K562 (cell line): ENCODE measurements around the gene RECQL5. TPM values are rescaled to one million over a fixed set of nuclear protein-coding genes. Genes with fewer than 3 reads are reported as not detected.

Source experiments
- ATAC-seq: fragments of 200-7000 bp; cut with Tn5 transposase; 3 replicates; pipeline ENCODE4 v1.9.1; 2020; ENCODE audit warnings: moderate library complexity
- BruUV-seq: library from RNA; stranded (reverse); fragments of 400-500 nt; replicated peaks from 2 replicates; lab custom pipeline; 2021; lab: Mats Ljungman, UMichigan
- CTCF ChIA-PET: fragments of 300-600 bp; formaldehyde crosslinking; extraction: SDS; loops from one replicate; lab custom pipeline; 2021; ENCODE audit warnings: low intra/inter-chr PET ratio; lab: Yijun Ruan, JAX
- POLR2A ChIA-PET: fragments of 300-600, 350-650 bp; sonication (Branson Sonifier 250); formaldehyde crosslinking; extraction: SDS; loops from one replicate; lab custom pipeline; 2021; ENCODE audit warnings: antibody characterized with exemption, inconsistent platforms; lab: Yijun Ruan, JAX
- DNase-seq, 4 experiments: peaks; one replicate each; pipeline versions ENCODE4 v3.0.0 to v3.0.0-alpha.2; 2011 to 2018; ENCODE audit warnings: low spot score in 3 of 4, mixed read lengths in 3 of 4; ENCODE audit errors: extremely low read depth in 1 of 4
- FAIRE-seq: peaks from 2 replicates; lab custom pipeline; 2011; peaks lifted over from hg19 to GRCh38; lab: Jason Lieb, UNC
- H2AFZ ChIP-seq: 2 replicates; pipeline ENCODE4 v1.6.0; 2011; ENCODE audit warnings: low read depth, low read length, control low read depth, inconsistent platforms
- H3K27ac ChIP-seq: fragments of 200-600 bp; 3 replicates; pipeline ENCODE4 v1.8.0; 2011; ENCODE audit warnings: low read depth, mild to moderate bottlenecking, control low read depth, inconsistent platforms, low read length, moderate library complexity, mixed read lengths; ENCODE audit errors: extremely low read depth
- H3K27me3 ChIP-seq, 2 experiments: fragments of 300-600 bp in 1 of 2; 2 replicates in 1 of 2; 3 replicates in 1 of 2; pipeline versions ENCODE4 v1.6.0 to v1.8.0; 2011; ENCODE audit warnings: inconsistent platforms in 2 of 2, low read length in 2 of 2, mild to moderate bottlenecking in 1 of 2, mixed read lengths in 1 of 2, moderate library complexity in 1 of 2; ENCODE audit not compliant: control insufficient read depth in 2 of 2, insufficient read depth in 2 of 2
- H3K36me3 ChIP-seq: fragments of 300-600 bp; 3 replicates; pipeline ENCODE4 v1.8.0; 2011; ENCODE audit warnings: mild to moderate bottlenecking, low read length, inconsistent platforms; ENCODE audit not compliant: control insufficient read depth, insufficient read depth
- H3K4me1 ChIP-seq, 2 experiments: fragments of 200-600 bp in 1 of 2; replicated peaks in 1 of 2; 2 replicates in 1 of 2; 3 replicates in 1 of 2; pipeline versions ENCODE4 v1.5.1 to v1.8.0; 2011; ENCODE audit warnings: inconsistent platforms in 2 of 2, low read length in 2 of 2, mild to moderate bottlenecking in 1 of 2, mixed read lengths in 1 of 2, moderate library complexity in 1 of 2; ENCODE audit not compliant: control insufficient read depth in 2 of 2, insufficient read depth in 2 of 2
- H3K4me2 ChIP-seq: 2 replicates; pipeline ENCODE4 v1.6.1; 2011; ENCODE audit warnings: low read length, control low read depth, inconsistent platforms, mixed read lengths; ENCODE audit not compliant: insufficient read depth
- H3K4me3 ChIP-seq: fragments of 200-600 bp; sonication (generic), shearing (Covaris generic); 2 replicates; pipeline ENCODE4 v1.5.1; 2016; ENCODE audit warnings: control low read depth, inconsistent platforms
- H3K79me2 ChIP-seq: fragments of 200-600 bp; 3 replicates; pipeline ENCODE4 v1.8.0; 2011; ENCODE audit warnings: low read length, inconsistent platforms; ENCODE audit not compliant: control insufficient read depth, insufficient read depth
- H3K9ac ChIP-seq, 2 experiments: 2 replicates each; pipeline versions ENCODE4 v1.6.0 to v1.6.1; 2011; ENCODE audit warnings: low read depth in 2 of 2, low read length in 2 of 2, control low read depth in 1 of 2, inconsistent platforms in 1 of 2, mild to moderate bottlenecking in 1 of 2, mixed read lengths in 1 of 2; ENCODE audit not compliant: insufficient read depth in 1 of 2
- H3K9me1 ChIP-seq: one replicate; pipeline ENCODE4 v1.6.0; 2011; ENCODE audit warnings: inconsistent platforms, mild to moderate bottlenecking, low read length, moderate library complexity; ENCODE audit not compliant: control insufficient read depth, insufficient read depth
- H3K9me3 ChIP-seq: replicated peaks from 2 replicates; pipeline ENCODE4 v1.5.1; 2011; ENCODE audit warnings: low read depth, low read length, inconsistent platforms; ENCODE audit not compliant: control insufficient read depth, insufficient read depth
- H4K20me1 ChIP-seq: replicated peaks from 2 replicates; pipeline ENCODE4 v1.6.1; 2011; ENCODE audit warnings: low read length, inconsistent platforms, mixed read lengths; ENCODE audit not compliant: control insufficient read depth, insufficient read depth
- POLR2AphosphoS5 ChIP-seq: IDR thresholded peaks from 2 replicates; pipeline ENCODE4 v1.6.1; 2011; ENCODE audit warnings: mild to moderate bottlenecking, low read depth, low read length, moderate library complexity; ENCODE audit not compliant: control insufficient read depth, insufficient read depth
- RFX7 ChIP-seq: fragments of 250-450 bp; sonication (Bioruptor Pico); IDR thresholded peaks from 2 replicates; pipeline ENCODE4 v1.5.1; 2021; ENCODE audit warnings: mild to moderate bottlenecking
- TBL1XR1 ChIP-seq, 2 experiments: IDR thresholded peaks; 2 replicates each; pipeline ENCODE4 v1.6.1; 2012; ENCODE audit warnings: improper control_type of control experiment in 2 of 2, low read length in 2 of 2, mild to moderate bottlenecking in 1 of 2
- WGBS: fragments of 100-300 bp; shearing (Covaris generic); methylation state at CpG from one replicate; pipeline ENCODE4 v1.1.6; 2016; ENCODE audit warnings: low coverage, mixed read lengths; ENCODE audit not compliant: insufficient coverage; ENCODE audit errors: missing lambda C conversion rate; 5-methylcytosine and 5-hydroxymethylcytosine counted together
- in situ Hi-C: fragments of 300-500 bp; cut with MboI; formaldehyde crosslinking; loops from 4 replicates; pipeline ENCODE4 v1.15.0; 2018; ENCODE audit warnings: inconsistent platforms, mixed read lengths
- intact Hi-C: fragments of 100-400 bp; cut with micrococcal nuclease; formaldehyde crosslinking; loops from 2 replicates; pipeline ENCODE4 v1.14.2; 2022
- polyA plus RNA-seq, 8 experiments: library from polyadenylated mRNA; depleted of rRNA in 4 of 8; stranded (reverse) in 5 of 8; unstranded in 3 of 8; fragments of >200 nt; fragmentation: Nextera tagmentation in 2 of 8; fragmentation: Illumina TruSeq in 1 of 8; extraction: Ambion mirVana in 2 of 8; extraction: Trizol in 1 of 8; gene quantifications; 2 replicates each; pipeline versions ENCODE4 v1.2.1 to v1.2.3, GENCODE V29; 2011 to 2014; ENCODE audit warnings: inconsistent platforms in 1 of 8, missing spikeins in 1 of 8
- total RNA-seq, 7 experiments: library from RNA; depleted of rRNA in 6 of 7; stranded (reverse); fragments of >200 nt in 6 of 7; fragmentation: Illumina TruSeq in 2 of 7; extraction: Trizol in 2 of 7; gene quantifications; 2 replicates each; pipeline versions ENCODE4 v1.2.1 to v1.2.3, GENCODE V29; 2011 to 2021; ENCODE audit warnings: low replicate concordance in 1 of 7
- TF ChIP-seq, protein P1 (sequence below): fragments of 250-450 bp; sonication (Bioruptor Pico); IDR thresholded peaks from 2 replicates; pipeline ENCODE4 v1.5.0; 2021; ENCODE audit warnings: mild to moderate bottlenecking, moderate library complexity

RECQL5 gene
- total and polyA plus RNA-seq, 9 of the 15 experiments (the other 6 are each of a cell fraction or from before 2014, with no cell fraction given): 4.1 to 34.8 (median 16.4) TPM

DNA sequence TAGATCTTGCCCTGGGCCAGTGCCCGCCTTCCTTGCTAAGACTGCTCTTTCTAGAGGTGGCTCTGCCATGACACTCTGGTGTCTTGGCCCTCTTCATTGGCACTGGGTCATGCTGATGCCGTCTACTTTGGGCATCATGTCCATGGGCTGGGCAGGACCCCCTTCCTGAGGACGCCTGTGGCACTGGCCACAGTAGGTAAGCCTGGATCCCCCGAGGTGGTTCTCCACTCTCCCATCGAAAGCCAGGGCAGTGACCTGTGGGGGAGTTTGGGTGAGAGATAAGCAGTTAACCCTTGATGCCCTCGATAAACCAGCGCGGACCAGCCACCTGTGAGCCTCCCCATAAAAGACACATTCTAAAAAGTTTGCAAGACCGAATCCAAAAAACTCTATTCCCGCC, 34.3 kb upstream of the RECQL5 start (continued):
- TF ChIP-seq, protein P1, sequence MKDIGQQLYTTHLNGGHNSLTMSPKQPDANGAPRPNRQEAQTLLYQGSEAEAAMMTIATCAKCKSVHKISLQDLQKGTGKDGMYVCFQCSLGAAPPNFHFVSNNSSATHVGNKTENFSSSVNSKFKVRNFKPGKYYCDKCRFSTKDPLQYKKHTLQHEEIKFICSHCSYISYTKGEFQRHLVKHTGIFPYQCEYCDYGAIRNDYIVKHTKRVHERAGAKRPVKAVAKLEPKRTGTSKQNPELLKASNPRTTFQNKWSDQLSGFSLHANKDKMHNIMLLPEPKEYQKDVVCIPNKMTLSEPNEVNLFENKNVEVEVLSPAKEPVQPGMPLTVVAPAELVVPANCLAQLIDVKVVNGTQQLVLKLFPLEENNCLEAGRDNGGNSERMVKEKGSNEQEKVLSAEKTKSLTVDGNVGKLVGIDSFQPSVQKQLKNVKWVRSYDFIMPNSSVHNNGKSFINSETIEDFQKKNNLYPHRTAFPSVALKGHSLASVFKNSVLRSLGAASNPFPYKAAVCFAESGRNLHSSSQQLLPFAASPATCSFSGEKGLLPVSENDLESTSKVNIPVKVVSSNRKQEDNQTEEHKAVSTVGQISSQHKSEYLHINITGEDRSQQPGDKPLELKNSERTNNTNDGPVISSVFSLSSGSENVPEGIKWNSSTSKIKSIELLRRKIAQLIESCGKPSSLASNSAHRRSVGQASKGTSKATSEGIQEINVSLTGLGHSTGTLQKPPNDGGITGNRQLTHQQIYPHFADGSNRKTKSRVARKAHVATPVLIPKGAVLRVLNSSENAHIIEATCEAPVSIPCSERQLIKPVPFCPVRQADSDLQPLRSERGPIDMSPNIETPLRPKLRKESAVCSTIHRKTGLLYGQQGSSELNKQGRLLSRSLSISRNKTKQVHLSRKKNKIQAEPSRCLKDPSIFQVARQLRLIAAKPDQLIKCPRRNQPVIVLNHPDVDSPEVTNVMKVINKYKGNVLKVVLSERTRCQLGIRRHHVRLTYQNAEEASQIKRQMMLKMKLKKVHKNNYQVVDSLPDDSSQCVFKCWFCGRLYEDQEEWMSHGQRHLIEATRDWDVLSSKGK: no peak

DNA sequence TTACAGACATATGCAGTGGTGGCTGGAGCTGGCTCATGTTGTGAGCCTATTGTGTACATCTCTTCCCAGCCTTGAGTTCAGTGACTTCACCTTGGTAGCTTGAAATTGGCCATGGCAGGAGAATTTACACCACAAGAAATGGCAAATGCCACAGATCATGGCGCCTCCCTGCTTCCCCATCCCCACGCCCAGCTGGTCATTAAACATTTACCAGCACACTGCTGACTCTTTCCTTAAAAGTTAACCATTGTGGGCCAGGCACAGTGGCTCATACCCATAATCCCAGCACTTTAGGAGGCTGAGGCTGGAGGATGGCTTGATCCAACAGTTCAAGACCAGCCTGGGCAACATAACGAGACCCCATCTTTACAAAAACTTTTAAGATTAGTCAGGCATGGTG, 31.7 kb upstream of the RECQL5 start:
- ChIA-PET POLR2A (interaction anchor here (0.6 to 1.4 kb wide), 7 partner anchors 10 to 97 kb away, joined by 3 to 5 read pairs (median 4); no protein-coding TSS in a partner anchor), CTCF (no interaction called here)
- Histone ChIP-seq H2AFZ (no peak overlapping the region), H4K20me1 (0 out of 2 replicates have a peak, but pooled peaks cover 8% of the 10 kb centered on the region), H3K9ac (no peak overlapping the region), H3K36me3 (peaks cover 89% of the 10 kb centered on the region), H3K9me3 (no peaks in the 10 kb centered on the region), H3K4me3 (no peak overlapping the region), H3K79me2 (no peaks in the 10 kb centered on the region), H3K27me3 (no peaks in the 10 kb centered on the region), H3K4me2 (no peak overlapping the region), H3K4me1 (peaks cover 5% of the 10 kb centered on the region in 2 experiments; a peak in 4 of 5 replicates), H3K9me1 (peaks cover 3% of the 10 kb centered on the region), H3K27ac (no peak overlapping the region)
- TF ChIP-seq TBL1XR1 (IDR thresholded peaks at IDR 0.05; ENCODE audit: low read length in 2 of 2): no peak
- no peak for TF ChIP-seq RFX7
- TF ChIP-seq POLR2AphosphoS5: no peak
- ATAC-seq: no peak
- intact Hi-C loops: no loop called here
- no peak for DNase-seq
- 95% methylated on average over 3 of the region's 3 CpGs for WGBS
- FAIRE-seq: no peak
- in situ Hi-C loops: no loop called here
- BruUV-seq: no TSS peak
